ENCODE data around the gene PDZD8.

GRCh38 chr10:117312430-117312829 is 62.8 kb downstream of the PDZD8 start:
- no peak for TF ChIP-seq CTCF (IDR thresholded peaks at IDR 0.05)
- no peak for TF ChIP-seq EP300 (IDR thresholded peaks at IDR 0.05)
- no peak for TF ChIP-seq POLR2AphosphoS5 (IDR thresholded peaks at IDR 0.05)
